GM12878 (cell line): Measurements from ENCODE around the gene ADM2. TPM values are rescaled to one million over a fixed set of nuclear protein-coding genes. Genes with fewer than 3 reads are reported as not detected.

Experiments used
- ATAC-seq: fragments of 200-7000 bp; cut with Tn5 transposase; 3 replicates; pipeline ENCODE4 v1.9.1; 2020; ENCODE audit warnings: mild to moderate bottlenecking, moderate library complexity
- BruUV-seq: library from RNA; stranded (reverse); fragments of 400-500 nt; replicated peaks from 2 replicates; lab custom pipeline; 2021; lab: Mats Ljungman, UMichigan
- CTCF ChIA-PET: fragments of 300-600 bp; sonication (Branson Sonifier 250); formaldehyde crosslinking; extraction: SDS; loops from one replicate; lab custom pipeline; 2021; ENCODE audit warnings: inconsistent platforms; lab: Yijun Ruan, JAX
- POLR2A ChIA-PET: fragments of 350-600 bp; formaldehyde crosslinking; extraction: SDS; loops from one replicate; lab custom pipeline; 2021; ENCODE audit warnings: inconsistent platforms; lab: Charles Lee
- RAD21 ChIA-PET: fragments of 300-600 bp; sonication (Branson Sonifier 250); formaldehyde crosslinking; loops from one replicate; lab custom pipeline; 2023; ENCODE audit warnings: antibody characterized with exemption; ENCODE audit not compliant: unreplicated experiment; lab: Charles Lee
- SMC1A ChIA-PET: fragments of 300-600 bp; sonication (Branson Sonifier 250); formaldehyde crosslinking; loops from one replicate; lab custom pipeline; 2023; ENCODE audit not compliant: unreplicated experiment, uncharacterized antibody; lab: Charles Lee
- DNase-seq: peaks from one replicate; pipeline ENCODE4 v3.0.0-alpha.2; 2011; ENCODE audit warnings: low read depth, low spot score
- FAIRE-seq: peaks from 3 replicates; lab custom pipeline; 2011; peaks lifted over from hg19 to GRCh38; lab: Jason Lieb, UNC
- H2AFZ ChIP-seq: 2 replicates; pipeline ENCODE4 v1.6.0; 2011; ENCODE audit warnings: low read depth, low read length, control low read depth; ENCODE audit not compliant: control insufficient read depth
- H3K27ac ChIP-seq: 2 replicates; pipeline ENCODE4 v1.5.1; 2011; ENCODE audit warnings: control low read depth; ENCODE audit not compliant: control insufficient read depth, insufficient read depth
- H3K27me3 ChIP-seq, 2 experiments: replicated peaks in 1 of 2; 2 replicates each; pipeline versions ENCODE4 v1.6.0 to v1.6.1; 2011; ENCODE audit warnings: low read length in 1 of 2; ENCODE audit not compliant: control insufficient read depth in 2 of 2, insufficient read depth in 2 of 2
- H3K36me3 ChIP-seq, 2 experiments: 2 replicates each; pipeline ENCODE4 v1.5.1; 2011; ENCODE audit warnings: low read length in 1 of 2; ENCODE audit not compliant: control insufficient read depth in 2 of 2, insufficient read depth in 2 of 2
- H3K4me1 ChIP-seq: 2 replicates; pipeline ENCODE4 v1.6.1; 2011; ENCODE audit warnings: mild to moderate bottlenecking, low read length, moderate library complexity, mixed read lengths; ENCODE audit not compliant: control insufficient read depth, insufficient read depth
- H3K4me2 ChIP-seq: 2 replicates; pipeline ENCODE4 v1.6.0; 2011; ENCODE audit warnings: control low read depth; ENCODE audit not compliant: control insufficient read depth, insufficient read depth
- H3K4me3 ChIP-seq: fragments of 200-600 bp; sonication (generic); 2 replicates; pipeline ENCODE4 v1.5.1; 2016
- H3K79me2 ChIP-seq: 2 replicates; pipeline ENCODE4 v1.6.0; 2011; ENCODE audit warnings: low read length; ENCODE audit not compliant: control insufficient read depth, insufficient read depth
- H3K9ac ChIP-seq: 2 replicates; pipeline ENCODE4 v1.8.0; 2011; ENCODE audit warnings: low read length, control low read depth, mixed read lengths; ENCODE audit not compliant: control insufficient read depth, insufficient read depth
- H3K9me3 ChIP-seq: replicated peaks from 3 replicates; pipeline ENCODE4 v1.5.1; 2011; ENCODE audit warnings: mild to moderate bottlenecking, low read length; ENCODE audit not compliant: control insufficient read depth, insufficient read depth
- H4K20me1 ChIP-seq: 2 replicates; pipeline ENCODE4 v1.6.0; 2011; ENCODE audit not compliant: control insufficient read depth, insufficient read depth
- BCL11A ChIP-seq: IDR thresholded peaks from 2 replicates; pipeline ENCODE4 v1.6.1; 2011; ENCODE audit warnings: low read depth, low read length
- BHLHE40 ChIP-seq, 2 experiments: fragments of 450-650 bp in 1 of 2; IDR thresholded peaks; 2 replicates each; pipeline ENCODE4 v1.6.1; 2011 to 2017; ENCODE audit warnings: low read depth in 2 of 2, borderline replicate concordance in 1 of 2, improper control_type of control experiment in 1 of 2, low read length in 1 of 2, mild to moderate bottlenecking in 1 of 2
- MXI1 ChIP-seq: fragments of 150-350 bp; IDR thresholded peaks from 2 replicates; pipeline ENCODE4 v1.6.1; 2011; ENCODE audit warnings: low read depth, mild to moderate bottlenecking, inconsistent platforms, low read length, improper control_type of control experiment
- ZNF592 ChIP-seq: fragments of 450-650 bp; IDR thresholded peaks from 2 replicates; pipeline ENCODE4 v1.6.1; 2017; ENCODE audit warnings: mild to moderate bottlenecking, moderate library complexity
- WGBS: methylation state at CpG from one replicate; pipeline ENCODE4 v1.1.6; 2016; ENCODE audit warnings: low lambda C conversion rate; ENCODE audit not compliant: insufficient replicate concordance, insufficient coverage; ENCODE audit errors: missing lambda C conversion rate; 5-methylcytosine and 5-hydroxymethylcytosine counted together
- in situ Hi-C: fragments of 300-500 bp; cut with MboI; formaldehyde crosslinking; loops from 9 replicates; pipeline ENCODE4 v1.14.3; 2018; ENCODE audit warnings: mixed read lengths
- intact Hi-C: fragments of 100-400 bp; cut with micrococcal nuclease; formaldehyde crosslinking; loops from one replicate; pipeline ENCODE4 v1.14.2; 2022; ENCODE audit not compliant: unreplicated experiment
- polyA plus RNA-seq, 11 experiments: library from polyadenylated mRNA; depleted of rRNA in 4 of 11; unstranded in 6 of 11; stranded (reverse) in 5 of 11; fragments of >200 nt; fragmentation: Nextera tagmentation in 4 of 11; fragmentation: Illumina TruSeq in 1 of 11; extraction: Ambion mirVana in 4 of 11; extraction: Trizol in 1 of 11; gene quantifications; 1 replicate in 1 of 11; 2 replicates in 10 of 11; pipeline versions ENCODE4 v1.2.1 to v1.2.3, GENCODE V29; 2011 to 2016; ENCODE audit warnings: inconsistent platforms in 2 of 11, missing spikeins in 2 of 11, low read depth in 1 of 11
- total RNA-seq, 4 experiments: library from RNA; depleted of rRNA in 3 of 4; stranded (reverse); fragments of >200 nt in 3 of 4; fragmentation: Illumina TruSeq in 1 of 4; extraction: Trizol in 1 of 4; gene quantifications; 2 replicates each; pipeline versions ENCODE4 v1.2.1 to v1.2.3, GENCODE V29; 2013 to 2021

ADM2 gene
- total and polyA plus RNA-seq, 10 of the 15 experiments (the other 5 are each of a cell fraction or from before 2014, with no cell fraction given), result 0.02 to 0.33 (median 0.12) TPM; not detected in 2

DNA sequence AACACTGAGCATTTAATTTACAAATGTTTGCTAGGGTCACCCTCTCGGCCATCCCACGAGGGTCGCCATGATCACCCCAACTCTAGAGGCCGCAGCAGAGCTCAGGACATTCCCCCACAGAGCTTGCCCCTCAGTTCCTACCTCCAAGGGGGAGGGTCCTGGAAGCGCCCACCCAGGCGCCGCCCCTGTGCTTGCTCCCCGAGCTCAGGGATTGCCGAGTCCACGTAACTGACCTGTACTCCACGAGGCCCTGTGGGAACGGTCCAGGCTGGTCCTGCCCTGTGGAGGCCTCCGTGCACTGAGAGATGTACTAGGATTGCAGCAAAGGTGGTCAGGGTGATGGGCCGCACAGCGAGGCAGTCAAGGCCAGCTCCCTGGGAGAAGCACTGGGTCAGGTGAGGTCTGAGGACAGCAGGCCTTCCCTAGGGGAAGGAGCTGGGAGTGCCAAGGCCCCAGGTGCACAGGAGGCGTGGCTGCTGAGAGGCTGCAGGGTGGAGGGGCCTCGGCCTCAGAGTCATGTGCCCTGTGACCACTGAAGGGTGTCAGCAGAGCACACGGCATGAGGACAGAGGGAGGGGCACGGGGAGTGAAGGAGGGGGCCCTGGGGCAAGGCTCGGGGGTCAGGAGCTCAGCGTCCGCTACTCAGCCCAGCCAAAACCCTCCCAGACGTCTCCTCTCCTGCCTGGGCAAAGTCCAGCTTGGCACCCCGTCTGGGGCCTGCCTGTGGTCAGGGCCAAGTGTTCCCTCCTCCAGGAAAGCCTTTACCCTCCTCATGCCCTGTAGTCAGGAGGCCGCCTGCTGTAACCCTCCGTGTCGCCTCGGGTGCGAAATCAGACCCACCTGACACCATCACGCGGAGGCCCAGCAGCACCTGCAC is 2.9 kb downstream of the ADM2 start:
- CTCF ChIA-PET, result interaction anchor here (0.6 to 4.1 kb wide), 5 partner anchors 14 to 196 kb away, joined by 3 to 29 read pairs (median 4); partner anchors contain the start of gene SCO2
- in situ Hi-C loops, result no loop called here
- peaks cover 0 to 3% of the 10 kb centered on the region in 2 experiments; a peak in 2 of 4 replicates for H3K27me3 ChIP-seq
- no peaks in the 10 kb centered on the region for H3K4me1 ChIP-seq
- no peak overlapping the region for H3K27ac ChIP-seq
- H3K9me3 ChIP-seq, result no peaks in the 10 kb centered on the region
- POLR2A ChIA-PET, result no interaction called here
- WGBS, result 52% methylated on average over 26 of the region's 31 CpGs
- no peak overlapping the region for H3K4me2 ChIP-seq
- intact Hi-C loops, result no loop called here
- FAIRE-seq, result no peak
- H3K4me3 ChIP-seq, result no peak overlapping the region
- no peak overlapping the region for H3K9ac ChIP-seq
- TF ChIP-seq ZNF592 (no peak), BHLHE40 (IDR thresholded peaks at IDR 0.05; ENCODE audit: borderline replicate concordance in 1 of 2, low read depth in 2 of 2, low read length in 1 of 2) (peak in 1 of 2 experiments; percentile 78; a peak in 3 of 4 replicates), MXI1 (no peak), BCL11A (no peak)
- H3K36me3 ChIP-seq, result no peaks in the 10 kb centered on the region
- peak; percentile 39 for ATAC-seq
- H2AFZ ChIP-seq, result no peak overlapping the region
- H4K20me1 ChIP-seq, result no peaks in the 10 kb centered on the region
- SMC1A ChIA-PET, result no interaction called here
- DNase-seq, result no peak
- no peaks in the 10 kb centered on the region for H3K79me2 ChIP-seq
- BruUV-seq, result no TSS peak
- RAD21 ChIA-PET, result interaction anchor here (1.4 to 1.7 kb wide), 2 partner anchors 14 kb away, joined by 5 read pairs; no protein-coding TSS in a partner anchor
